ENCODE measurements around the gene IL18R1. TPM values are rescaled to one million over a fixed set of nuclear protein-coding genes. Genes with fewer than 3 reads are reported as not detected.

The IL18R1 gene
- total and polyA plus RNA-seq, 5 donors from 2014 or later: 6.9 to 19.9 (median 11.7) TPM

- no peak for ATAC-seq (ENCODE audit: low read depth in 2 of 2)
- no peak overlapping the region for H3K27ac ChIP-seq (ENCODE audit: insufficient read depth, low read length, poor library complexity, severe bottlenecking)
- H3K27me3 Mint-ChIP-seq: no peaks in the 10 kb centered on the region
- peaks cover 24% of the 10 kb centered on the region for H3K36me3 ChIP-seq (ENCODE audit: control insufficient read depth, insufficient read depth, low read length)
- H3K27me3 ChIP-seq (ENCODE audit: control insufficient read depth, insufficient read depth, low read length): no peaks in the 10 kb centered on the region
- H3K36me3 Mint-ChIP-seq: peaks cover 53% of the 10 kb centered on the region
- DNase-seq: no peak
- no peak overlapping the region for H3K4me3 Mint-ChIP-seq
- H3K27ac Mint-ChIP-seq: no peak overlapping the region
- H3K4me3 ChIP-seq (ENCODE audit: low read depth, low read length): no peak overlapping the region
- H3K9me3 ChIP-seq (ENCODE audit: control insufficient read depth in 2 of 2, low read length in 2 of 2): peaks cover 22 to 23% of the 10 kb centered on the region in 2 experiments
- H3K4me1 Mint-ChIP-seq: peaks cover 0 to 7% (median 5%) of the 10 kb centered on the region in 4 donors
- no peaks in the 10 kb centered on the region for H3K4me1 ChIP-seq (ENCODE audit: control insufficient read depth, insufficient read depth, low read length, poor library complexity, severe bottlenecking)
- peaks cover 0 to 22% (median 5%) of the 10 kb centered on the region in 7 donors for H3K9me3 Mint-ChIP-seq
Measured at GRCh38 chr2:102383722-102384121, 28.1 kb downstream of the IL18R1 start.

- Mint-ChIP-seq H3K36me3 (peaks cover 48% of the 10 kb centered on the region), H3K9me3 (peaks cover 0 to 22% (median 5%) of the 10 kb centered on the region in 7 donors), H3K27me3 (no peaks in the 10 kb centered on the region), H3K4me3 (no peak overlapping the region), H3K4me1 (peaks cover 0 to 6% (median 5%) of the 10 kb centered on the region in 4 donors), H3K27ac (no peak overlapping the region)
- no peaks in the 10 kb centered on the region for H3K4me1 ChIP-seq (ENCODE audit: control insufficient read depth, insufficient read depth, low read length, poor library complexity, severe bottlenecking)
- ATAC-seq (ENCODE audit: low read depth in 2 of 2) (no peak), DNase-seq (no peak)
- H3K9me3 ChIP-seq (ENCODE audit: control insufficient read depth in 2 of 2, low read length in 2 of 2): peaks cover 22 to 23% of the 10 kb centered on the region in 2 experiments
- no peak overlapping the region for H3K4me3 ChIP-seq (ENCODE audit: low read depth, low read length)
- H3K36me3 ChIP-seq (ENCODE audit: control insufficient read depth, insufficient read depth, low read length): peaks cover 30% of the 10 kb centered on the region
- no peaks in the 10 kb centered on the region for H3K27me3 ChIP-seq (ENCODE audit: control insufficient read depth, insufficient read depth, low read length)
- H3K27ac ChIP-seq (ENCODE audit: insufficient read depth, low read length, poor library complexity, severe bottlenecking): no peak overlapping the region
Measured at GRCh38 chr2:102385522-102385921, 29.9 kb downstream of the IL18R1 start.

GRCh38 chr2:102386004-102386403, 30.4 kb downstream of the IL18R1 start:
- Histone ChIP-seq H3K4me3 (ENCODE audit: low read depth, low read length) (no peak overlapping the region), H3K27me3 (ENCODE audit: control insufficient read depth, insufficient read depth, low read length) (no peaks in the 10 kb centered on the region), H3K27ac (ENCODE audit: insufficient read depth, low read length, poor library complexity, severe bottlenecking) (no peak overlapping the region), H3K36me3 (ENCODE audit: control insufficient read depth, insufficient read depth, low read length) (peaks cover 30% of the 10 kb centered on the region), H3K9me3 (ENCODE audit: control insufficient read depth in 2 of 2, low read length in 2 of 2) (peaks cover 22 to 23% of the 10 kb centered on the region in 2 experiments), H3K4me1 (ENCODE audit: control insufficient read depth, insufficient read depth, low read length, poor library complexity, severe bottlenecking) (peaks cover under 1% of the 10 kb centered on the region)
- no peak for ATAC-seq (ENCODE audit: low read depth in 2 of 2)
- Mint-ChIP-seq H3K27me3 (no peaks in the 10 kb centered on the region), H3K4me1 (peaks cover 0 to 8% (median 6%) of the 10 kb centered on the region in 4 donors), H3K4me3 (no peak overlapping the region), H3K27ac (peak overlapping the region in 1 of 3 donors; percentile 53), H3K36me3 (peaks cover 44% of the 10 kb centered on the region), H3K9me3 (peaks cover 0 to 22% (median 5%) of the 10 kb centered on the region in 7 donors)
- DNase-seq: no peak

- ATAC-seq (ENCODE audit: low read depth in 2 of 2): no peak
- Mint-ChIP-seq H3K4me1 (peaks cover 0 to 18% (median 16%) of the 10 kb centered on the region in 4 donors), H3K4me3 (no peak overlapping the region), H3K36me3 (peaks cover 43% of the 10 kb centered on the region), H3K27me3 (no peaks in the 10 kb centered on the region), H3K9me3 (peaks cover 0 to 22% (median 5%) of the 10 kb centered on the region in 7 donors), H3K27ac (peak overlapping the region in 1 of 3 donors; percentile 53)
- Histone ChIP-seq H3K27ac (ENCODE audit: insufficient read depth, low read length, poor library complexity, severe bottlenecking) (no peak overlapping the region), H3K36me3 (ENCODE audit: control insufficient read depth, insufficient read depth, low read length) (peaks cover 30% of the 10 kb centered on the region), H3K4me1 (ENCODE audit: control insufficient read depth, insufficient read depth, low read length, poor library complexity, severe bottlenecking) (peaks cover 8% of the 10 kb centered on the region), H3K4me3 (ENCODE audit: low read depth, low read length) (no peak overlapping the region), H3K9me3 (ENCODE audit: control insufficient read depth in 2 of 2, low read length in 2 of 2) (peaks cover 22 to 23% of the 10 kb centered on the region in 2 experiments), H3K27me3 (ENCODE audit: control insufficient read depth, insufficient read depth, low read length) (no peaks in the 10 kb centered on the region)
- no peak for DNase-seq
Measured at GRCh38 chr2:102386867-102387541, 31.4 kb downstream of the IL18R1 start.

- Mint-ChIP-seq H3K4me1 (peaks cover 0 to 22% (median 18%) of the 10 kb centered on the region in 4 donors), H3K27me3 (no peaks in the 10 kb centered on the region), H3K36me3 (peaks cover 42% of the 10 kb centered on the region), H3K4me3 (no peak overlapping the region), H3K27ac (peak overlapping the region in 2 of 3 donors; percentile 27 to 72), H3K9me3 (peaks cover 0 to 20% (median 5%) of the 10 kb centered on the region in 7 donors)
- ATAC-seq (ENCODE audit: low read depth in 2 of 2) (no peak), DNase-seq (no peak)
- Histone ChIP-seq H3K27ac (ENCODE audit: insufficient read depth, low read length, poor library complexity, severe bottlenecking) (no peak overlapping the region), H3K27me3 (ENCODE audit: control insufficient read depth, insufficient read depth, low read length) (no peaks in the 10 kb centered on the region), H3K9me3 (ENCODE audit: control insufficient read depth in 2 of 2, low read length in 2 of 2) (peaks cover 16 to 17% of the 10 kb centered on the region in 2 experiments), H3K4me3 (ENCODE audit: low read depth, low read length) (no peak overlapping the region), H3K36me3 (ENCODE audit: control insufficient read depth, insufficient read depth, low read length) (peaks cover 24% of the 10 kb centered on the region), H3K4me1 (ENCODE audit: control insufficient read depth, insufficient read depth, low read length, poor library complexity, severe bottlenecking) (peaks cover 8% of the 10 kb centered on the region)
Measured at GRCh38 chr2:102387763-102388546, 32.4 kb downstream of the IL18R1 start.

- no peaks in the 10 kb centered on the region for H3K27me3 Mint-ChIP-seq
- H3K27ac Mint-ChIP-seq: peak overlapping the region in 1 of 3 donors; percentile 19
- Histone ChIP-seq H3K36me3 (ENCODE audit: control insufficient read depth, insufficient read depth, low read length) (peaks cover 5% of the 10 kb centered on the region), H3K9me3 (ENCODE audit: control insufficient read depth in 2 of 2, low read length in 2 of 2) (no peaks in the 10 kb centered on the region), H3K4me3 (ENCODE audit: low read depth, low read length) (no peak overlapping the region), H3K27me3 (ENCODE audit: control insufficient read depth, insufficient read depth, low read length) (no peaks in the 10 kb centered on the region), H3K4me1 (ENCODE audit: control insufficient read depth, insufficient read depth, low read length, poor library complexity, severe bottlenecking) (peaks cover 8% of the 10 kb centered on the region), H3K27ac (ENCODE audit: insufficient read depth, low read length, poor library complexity, severe bottlenecking) (no peak overlapping the region)
- no peak overlapping the region for H3K4me3 Mint-ChIP-seq
- no peaks in the 10 kb centered on the region for H3K9me3 Mint-ChIP-seq
- DNase-seq (peak in 1 of 3 donors; percentile 24), ATAC-seq (ENCODE audit: low read depth in 2 of 2) (peak; percentile 28 to 37)
- peaks cover 11% of the 10 kb centered on the region for H3K36me3 Mint-ChIP-seq
- peaks cover 0 to 22% (median 18%) of the 10 kb centered on the region in 4 donors for H3K4me1 Mint-ChIP-seq
Measured at GRCh38 chr2:102391565-102391964, 36.0 kb downstream of the IL18R1 start.

- Mint-ChIP-seq H3K27ac (no peak overlapping the region), H3K27me3 (no peaks in the 10 kb centered on the region), H3K4me3 (no peak overlapping the region), H3K4me1 (peaks cover 0 to 21% (median 18%) of the 10 kb centered on the region in 4 donors), H3K36me3 (peaks cover 10% of the 10 kb centered on the region), H3K9me3 (no peaks in the 10 kb centered on the region)
- Histone ChIP-seq H3K9me3 (ENCODE audit: control insufficient read depth in 2 of 2, low read length in 2 of 2) (no peaks in the 10 kb centered on the region), H3K4me3 (ENCODE audit: low read depth, low read length) (no peak overlapping the region), H3K4me1 (ENCODE audit: control insufficient read depth, insufficient read depth, low read length, poor library complexity, severe bottlenecking) (peaks cover 8% of the 10 kb centered on the region), H3K36me3 (ENCODE audit: control insufficient read depth, insufficient read depth, low read length) (peaks cover 5% of the 10 kb centered on the region), H3K27me3 (ENCODE audit: control insufficient read depth, insufficient read depth, low read length) (no peaks in the 10 kb centered on the region), H3K27ac (ENCODE audit: insufficient read depth, low read length, poor library complexity, severe bottlenecking) (no peak overlapping the region)
- ATAC-seq (ENCODE audit: low read depth in 2 of 2) (no peak), DNase-seq (no peak)
Measured at GRCh38 chr2:102392096-102392495, 36.5 kb downstream of the IL18R1 start.
